ENCODE results near the gene TEKT3.

TEKT3 gene

DNA sequence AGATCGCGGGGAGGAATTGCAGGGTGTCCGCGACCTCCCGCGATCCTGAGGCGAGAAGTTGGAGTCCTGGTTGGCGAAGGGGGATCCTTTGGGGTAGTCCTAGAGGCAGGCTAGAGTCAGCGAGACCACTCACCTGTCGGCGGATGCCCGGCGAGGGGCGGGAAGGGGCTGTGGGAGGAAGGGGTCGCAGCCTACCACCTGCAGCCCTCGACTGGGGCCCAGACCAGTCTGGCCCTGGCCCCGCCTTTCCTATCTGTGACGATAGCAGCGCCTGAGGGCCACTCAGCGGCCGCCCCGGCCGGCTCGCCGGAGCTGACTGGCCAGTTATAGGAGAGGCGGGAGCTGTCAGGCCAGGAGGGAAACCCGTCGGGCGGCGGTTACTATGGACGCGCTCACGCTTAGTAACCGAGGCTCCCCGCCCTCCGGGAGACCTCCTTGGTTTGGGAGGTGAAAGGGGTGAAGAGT, at the start of gene TEKT3:
TEKT3 (minus strand) TSS at position 213 of the 465 bp plus-strand sequence. CDS start 10,012 bp downstream, outside the sequence.
- DNase-seq: peak; percentile 16

DNA sequence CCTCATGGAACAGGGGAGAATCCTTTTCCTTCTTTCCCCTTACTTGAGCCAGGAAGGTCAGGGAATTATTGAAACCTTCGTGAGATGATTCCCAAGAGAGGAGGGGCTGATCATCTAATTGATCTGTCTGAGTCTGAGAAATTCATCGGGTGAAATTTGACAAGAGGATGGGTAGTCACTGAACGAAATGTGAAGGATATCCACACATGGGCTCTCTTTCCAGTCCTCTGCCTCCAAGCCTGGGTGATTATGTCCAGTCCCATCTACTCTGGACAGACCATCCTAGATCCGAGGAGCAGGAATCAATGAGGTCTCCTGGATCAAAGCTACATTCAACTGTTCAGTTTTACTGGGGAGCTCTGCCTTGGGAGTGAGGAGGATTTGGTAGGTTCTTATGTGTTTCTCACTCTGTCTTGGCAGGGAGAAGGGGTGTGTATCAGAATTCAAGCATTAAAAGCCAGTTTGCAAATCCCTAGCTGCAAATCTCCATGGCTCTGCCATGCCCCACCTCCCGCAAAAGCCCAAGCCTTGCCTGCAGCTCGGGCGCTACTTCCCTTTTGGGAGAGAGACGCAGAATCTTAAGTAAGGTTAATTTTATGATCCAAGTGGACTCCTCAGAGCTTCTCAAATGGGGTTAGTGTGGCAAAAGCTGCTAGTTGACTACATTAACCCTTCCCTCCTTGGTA, 47.1 kb upstream of the TEKT3 start:
- DNase-seq: no peak

GRCh38 chr17:15386083-15386482, 44.7 kb upstream of the TEKT3 start:
- no peak for DNase-seq

DNA sequence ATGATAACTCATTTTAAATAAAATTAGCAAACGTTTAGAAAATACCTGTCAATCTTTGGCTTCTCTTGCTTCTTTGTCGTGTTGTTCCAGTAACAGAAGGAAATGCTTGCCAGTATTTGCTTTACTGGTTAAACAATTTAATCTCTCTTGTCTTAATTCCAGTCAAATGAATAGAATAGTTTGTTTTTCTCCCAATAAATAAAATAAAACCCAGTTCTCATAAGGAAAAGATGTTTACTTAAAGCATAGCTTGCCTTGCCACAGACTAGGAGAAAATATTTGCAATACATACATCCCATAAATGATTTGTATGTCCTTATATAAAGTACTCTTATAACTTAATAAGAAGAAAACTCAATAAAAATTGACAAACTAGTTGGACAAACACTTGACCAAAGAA, 43.9 kb upstream of the TEKT3 start:
- DNase-seq: no peak

DNA sequence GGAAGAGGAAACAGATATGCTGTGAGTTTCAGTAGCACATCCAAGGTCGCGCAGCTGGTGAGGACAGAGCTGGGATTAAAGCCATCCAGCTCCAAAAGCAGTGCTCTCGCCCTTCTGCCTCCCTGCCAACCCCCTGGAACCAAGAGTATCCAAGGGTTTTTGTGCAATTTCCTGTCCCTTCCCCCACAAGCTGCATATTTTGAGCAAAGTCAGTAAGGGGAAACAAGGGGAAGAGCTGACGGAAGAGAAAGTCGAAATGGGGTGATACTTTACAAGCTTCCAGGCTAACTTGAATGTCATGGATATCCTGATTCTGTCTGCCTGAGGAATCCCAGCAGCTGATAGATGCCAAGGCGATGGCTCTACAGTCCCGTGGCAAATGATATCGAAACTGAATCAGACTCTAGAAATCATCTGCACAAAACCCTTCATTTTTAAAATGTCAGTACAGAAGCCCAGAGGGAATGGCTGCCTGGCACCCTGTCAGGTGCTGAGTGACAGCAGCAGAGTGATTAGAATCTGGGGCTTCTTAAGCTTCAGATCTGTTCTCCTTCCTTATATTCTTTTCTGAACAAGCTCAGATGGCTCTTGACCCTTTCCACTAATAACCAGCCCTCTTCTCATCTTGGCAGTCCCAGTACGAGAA, 42.9 kb upstream of the TEKT3 start:
- no peak for DNase-seq

GRCh38 chr17:15382914-15383313, 41.5 kb upstream of the TEKT3 start:
- DNase-seq: no peak

GRCh38 chr17:15381707-15382106, 40.3 kb upstream of the TEKT3 start:
- no peak for DNase-seq

DNA sequence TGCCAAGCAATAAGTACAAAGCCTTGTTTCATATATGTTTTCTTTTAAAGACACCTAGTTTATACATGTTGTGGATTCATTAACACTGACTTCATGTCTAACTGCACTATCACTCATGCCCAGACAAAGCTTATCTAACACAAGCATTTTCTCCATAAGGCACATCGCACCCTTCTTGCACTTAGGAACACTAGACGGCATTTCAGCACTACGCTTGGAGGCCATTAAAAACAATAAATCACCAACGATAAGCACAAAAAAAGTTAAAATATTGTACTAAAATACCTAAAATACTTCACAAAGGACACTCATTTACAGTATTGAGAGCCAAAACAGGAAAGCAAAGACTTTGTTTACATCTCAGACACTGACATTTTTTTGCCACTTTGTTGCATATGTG, 39.0 kb upstream of the TEKT3 start:
- DNase-seq: no peak

DNA sequence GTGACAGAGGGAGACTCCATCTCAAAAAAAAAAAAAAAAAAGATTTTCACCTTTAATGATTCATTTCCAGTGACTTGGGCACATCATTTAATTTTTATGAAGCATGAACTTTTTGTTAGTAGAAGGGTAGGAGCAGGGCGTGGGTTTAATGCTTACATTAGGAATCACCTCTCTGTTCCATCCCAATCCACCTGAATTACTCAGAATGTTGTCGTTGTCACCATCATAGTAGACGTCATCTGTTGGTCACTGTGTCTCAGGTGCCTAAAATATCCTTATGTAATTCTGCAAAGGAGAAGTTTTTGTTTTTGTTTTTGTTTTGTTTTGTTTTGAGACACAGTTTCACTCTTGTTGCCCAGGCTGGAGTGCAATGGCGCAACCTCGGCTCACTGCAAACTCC, 38.3 kb upstream of the TEKT3 start:
- DNase-seq: no peak

GRCh38 chr17:15378243-15378642, 36.8 kb upstream of the TEKT3 start:
- no peak for DNase-seq

DNA sequence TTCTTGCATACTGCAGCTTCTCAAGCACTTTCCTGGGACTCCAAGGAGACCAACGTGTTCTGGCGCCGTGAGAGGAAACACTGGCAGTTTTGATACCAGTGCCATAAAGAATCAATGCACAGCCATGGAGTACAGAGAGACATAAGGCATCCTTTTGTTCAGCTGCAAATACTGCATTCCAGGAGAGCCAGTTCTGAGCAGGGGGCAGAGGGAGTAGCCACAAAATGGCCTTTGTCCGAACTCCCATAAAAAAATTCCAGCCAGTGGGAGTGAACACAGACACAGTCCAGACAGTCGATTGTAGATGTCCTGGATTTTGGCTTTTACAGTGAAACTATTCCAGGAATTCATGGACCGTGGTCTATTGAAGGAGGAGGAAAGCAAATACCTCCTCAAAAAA, 36.2 kb upstream of the TEKT3 start:
- no peak for DNase-seq

DNA sequence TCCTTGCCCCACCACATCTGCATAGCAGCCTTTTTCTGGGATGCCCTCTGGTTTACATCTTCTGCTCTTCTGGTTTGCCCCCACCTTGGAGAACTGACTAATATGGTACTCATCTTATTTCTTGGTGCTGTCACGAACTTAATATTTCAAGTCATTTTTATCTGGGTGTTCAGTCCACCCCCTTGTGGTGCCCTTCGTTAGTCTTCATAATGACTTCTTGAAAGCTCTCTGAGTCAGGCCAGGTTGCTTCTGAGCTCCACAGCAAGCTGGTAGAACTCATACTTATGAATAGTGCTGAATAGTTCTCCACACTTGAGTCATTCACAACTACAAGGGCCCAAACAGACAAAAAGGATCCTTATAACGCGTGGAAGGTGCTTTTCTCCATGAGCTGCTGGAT, 35.8 kb upstream of the TEKT3 start:
- no peak for DNase-seq

GRCh38 chr17:15371376-15372130, 30.2 kb upstream of the TEKT3 start:
- DNase-seq: no peak

- DNase-seq: no peak
Observed at GRCh38 chr17:15368600-15368999, 27.2 kb upstream of the TEKT3 start.

GRCh38 chr17:15366026-15366425, 24.6 kb upstream of the TEKT3 start:
- DNase-seq: no peak

DNA sequence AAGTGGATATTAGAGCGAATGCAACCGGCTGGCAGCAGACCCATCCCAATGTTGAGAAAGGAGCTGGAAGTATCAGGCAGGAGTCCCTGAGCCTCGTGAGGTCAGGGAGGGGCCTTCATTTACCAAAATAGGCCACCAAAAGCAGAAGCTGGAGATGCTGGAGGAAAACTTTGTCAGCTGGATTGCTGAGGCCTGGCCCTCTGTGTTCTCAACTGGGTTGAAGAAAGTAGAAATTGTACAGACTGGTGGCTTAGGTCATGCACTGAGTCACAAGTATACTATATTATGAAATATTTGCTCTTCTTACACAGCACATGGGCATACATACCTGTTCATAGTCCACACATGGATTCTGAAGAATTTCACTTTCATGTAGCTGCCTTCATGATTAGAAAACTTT, 23.2 kb upstream of the TEKT3 start:
- DNase-seq: no peak

DNA sequence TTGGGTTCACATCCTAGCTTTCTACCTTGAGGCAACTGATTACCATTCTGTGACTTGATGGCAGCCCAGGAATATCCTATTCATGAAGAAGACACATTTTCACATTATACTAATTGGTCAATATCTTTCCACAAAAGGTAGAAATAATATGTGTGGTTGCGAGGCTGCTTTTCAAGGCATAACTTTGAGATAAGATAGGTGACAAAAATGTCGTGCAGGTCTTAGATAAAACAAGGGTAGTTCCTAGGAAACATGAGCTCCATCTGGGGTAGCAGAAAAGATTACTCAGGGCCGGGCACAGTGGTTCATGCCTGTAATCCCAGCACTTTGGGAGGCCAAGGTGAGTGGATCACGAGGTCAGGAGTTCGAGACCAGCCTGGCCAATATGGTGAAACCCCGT, 22.3 kb upstream of the TEKT3 start:
- DNase-seq: no peak

DNA sequence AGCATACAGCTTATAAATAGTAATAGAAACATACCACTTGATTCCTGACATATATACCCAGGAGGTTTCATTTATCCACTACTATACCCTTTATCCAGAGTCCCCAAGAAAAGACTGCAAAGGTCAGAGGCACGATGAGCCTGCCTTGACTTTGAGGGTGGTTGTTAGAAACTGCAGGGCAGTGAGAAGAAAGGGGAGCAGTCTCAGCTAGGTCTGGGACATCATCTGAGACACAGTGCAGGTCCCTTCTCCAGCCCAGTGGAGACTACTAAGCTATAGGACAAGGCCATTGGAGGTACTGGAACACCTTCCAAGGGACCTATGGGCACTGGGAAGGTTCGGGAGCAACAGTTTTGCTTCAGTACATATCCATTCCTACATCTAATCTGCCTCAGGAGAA, 20.2 kb upstream of the TEKT3 start:
- DNase-seq: no peak

GRCh38 chr17:15361151-15361550, 19.8 kb upstream of the TEKT3 start:
- no peak for DNase-seq

DNA sequence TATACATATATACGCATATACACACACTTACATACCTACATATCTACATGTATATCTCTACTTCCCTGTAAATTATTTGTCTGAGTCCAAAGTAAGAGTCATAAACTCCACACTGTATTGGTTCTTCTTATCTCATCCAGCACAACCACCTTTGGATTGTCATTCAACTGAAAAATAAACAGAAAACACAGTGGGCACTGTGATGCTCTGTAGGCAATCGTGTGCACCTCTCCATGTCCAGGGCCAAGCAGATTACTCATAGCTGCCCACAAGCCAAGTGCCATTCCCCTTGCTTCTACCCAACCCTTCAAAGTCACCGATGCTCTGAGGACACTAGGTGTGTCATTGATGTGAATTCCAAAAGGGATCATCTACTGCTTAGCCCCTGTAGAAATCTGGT, 12.9 kb upstream of the TEKT3 start:
- DNase-seq: no peak

DNA sequence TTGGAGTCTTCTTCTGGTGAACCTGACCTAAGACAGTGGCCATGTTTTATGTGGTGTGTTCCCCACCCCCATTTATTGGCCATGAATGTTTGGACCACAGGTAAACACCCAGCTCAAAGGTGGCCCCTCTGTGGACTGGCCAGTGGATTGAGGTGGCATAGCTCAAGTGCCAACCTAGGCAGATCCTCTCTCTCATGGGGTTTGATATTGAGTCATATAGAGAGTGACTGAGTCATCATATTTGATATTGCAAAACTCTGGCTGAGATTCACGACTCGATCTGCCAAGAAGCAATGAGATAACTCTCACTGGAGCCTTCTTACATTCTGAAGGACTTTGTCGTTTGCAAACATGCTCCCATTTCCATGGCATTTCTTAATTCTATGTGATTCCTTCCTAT, 10.5 kb upstream of the TEKT3 start:
- DNase-seq: no peak

GRCh38 chr17:15351478-15351840, 10.1 kb upstream of the TEKT3 start:
- DNase-seq: no peak

- DNase-seq: no peak
Observed at GRCh38 chr17:15350777-15351477, 9.5 kb upstream of the TEKT3 start.

GRCh38 chr17:15349119-15349518, 7.7 kb upstream of the TEKT3 start:
- no peak for DNase-seq

Measured in NCI-H2029 treated with DMSO at 0.1 percent for 48 hours (cell line).